Body of pancreas (tissue), 4 donors: ENCODE measurements around the gene CNGB1.

ENCODE experiments used
- POLR2A ChIP-seq, 3 donors: fragments of 450-650 bp; IDR thresholded peaks; one replicate each; pipeline ENCODE4 v1.6.1; 2016; ENCODE audit warnings: antibody characterized with exemption in 3 of 3, mild to moderate bottlenecking in 2 of 3
- TF ChIP-seq, protein P1 (sequence below), 7 experiments: fragments of 450-650 bp in 4 of 7; fragments of 200-600 bp in 3 of 7; sonication (generic) in 3 of 7; IDR thresholded peaks; one replicate each; pipeline ENCODE4 v1.5.1; 2016 to 2019; ENCODE audit warnings: antibody characterized with exemption in 7 of 7

DNA sequence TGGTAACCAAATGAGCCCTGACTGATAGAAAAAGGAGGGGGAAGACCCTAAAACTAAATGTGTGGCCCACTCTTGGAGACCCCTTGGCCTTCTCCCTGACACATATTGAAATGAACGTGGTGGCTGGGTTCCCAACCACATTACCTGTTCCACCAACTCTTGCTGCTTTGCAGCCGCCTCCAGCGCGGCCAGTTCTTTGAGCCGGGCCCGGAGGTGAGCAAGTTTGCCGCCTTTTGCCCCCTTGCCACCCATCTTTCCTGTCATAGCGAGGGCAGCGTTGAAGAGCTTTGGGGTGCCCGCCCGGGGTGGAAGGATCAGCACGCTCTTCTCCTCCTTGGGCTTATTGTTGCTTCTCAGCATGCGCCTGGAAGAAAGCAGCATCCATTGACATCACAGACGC, 83.2 kb downstream of the CNGB1 start:
- TF ChIP-seq, protein P1, sequence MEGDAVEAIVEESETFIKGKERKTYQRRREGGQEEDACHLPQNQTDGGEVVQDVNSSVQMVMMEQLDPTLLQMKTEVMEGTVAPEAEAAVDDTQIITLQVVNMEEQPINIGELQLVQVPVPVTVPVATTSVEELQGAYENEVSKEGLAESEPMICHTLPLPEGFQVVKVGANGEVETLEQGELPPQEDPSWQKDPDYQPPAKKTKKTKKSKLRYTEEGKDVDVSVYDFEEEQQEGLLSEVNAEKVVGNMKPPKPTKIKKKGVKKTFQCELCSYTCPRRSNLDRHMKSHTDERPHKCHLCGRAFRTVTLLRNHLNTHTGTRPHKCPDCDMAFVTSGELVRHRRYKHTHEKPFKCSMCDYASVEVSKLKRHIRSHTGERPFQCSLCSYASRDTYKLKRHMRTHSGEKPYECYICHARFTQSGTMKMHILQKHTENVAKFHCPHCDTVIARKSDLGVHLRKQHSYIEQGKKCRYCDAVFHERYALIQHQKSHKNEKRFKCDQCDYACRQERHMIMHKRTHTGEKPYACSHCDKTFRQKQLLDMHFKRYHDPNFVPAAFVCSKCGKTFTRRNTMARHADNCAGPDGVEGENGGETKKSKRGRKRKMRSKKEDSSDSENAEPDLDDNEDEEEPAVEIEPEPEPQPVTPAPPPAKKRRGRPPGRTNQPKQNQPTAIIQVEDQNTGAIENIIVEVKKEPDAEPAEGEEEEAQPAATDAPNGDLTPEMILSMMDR (IDR thresholded peaks at IDR 0.05) = no peak
- no peak for TF ChIP-seq POLR2A (IDR thresholded peaks at IDR 0.05)
